Liver (tissue), 3 donors: ENCODE data around the gene STRA6.

Experiments used
- CTCF ChIP-seq: fragments of 150-350 bp; IDR thresholded peaks from 2 replicates; pipeline ENCODE4 v1.5.1; 2017; ENCODE audit warnings: improper control_type of control experiment, low read depth, low read length; ENCODE audit not compliant: missing input control
- HNF4A ChIP-seq, 2 donors: conservative IDR thresholded peaks; 2 replicates each; pipeline ENCODE4 v1.6.1; 2016; ENCODE audit warnings: antibody characterized with exemption in 2 of 2, mild to moderate bottlenecking in 2 of 2
- JUND ChIP-seq, 2 donors: IDR thresholded peaks; 2 replicates each; pipeline ENCODE4 v1.6.1; 2016; ENCODE audit warnings: antibody characterized with exemption in 2 of 2
- RAD21 ChIP-seq, 2 donors: IDR thresholded peaks; 2 replicates each; pipeline ENCODE4 v1.6.1; 2016; ENCODE audit warnings: antibody characterized with exemption in 2 of 2, mild to moderate bottlenecking in 2 of 2
- REST ChIP-seq: IDR thresholded peaks from 2 replicates; pipeline ENCODE4 v1.6.1; 2016; ENCODE audit warnings: antibody characterized with exemption, mild to moderate bottlenecking
- SP1 ChIP-seq: IDR thresholded peaks from 2 replicates; pipeline ENCODE4 v1.6.1; 2018; ENCODE audit warnings: antibody characterized with exemption, mild to moderate bottlenecking
- donor health status: healthy.
- donor health status: healthy.

GRCh38 chr15:74199297-74199652 lies 3.3 kb downstream of the STRA6 start:
- TF ChIP-seq CTCF (no peak), SP1 (no peak), RAD21 (IDR thresholded peaks at IDR 0.05) (no peak), HNF4A (conservative IDR thresholded peaks at IDR 0.05) (no peak), REST (no peak), JUND (IDR thresholded peaks at IDR 0.05) (no peak)
